Measurements from ENCODE around the gene DUOXA2.

- TF ChIP-seq CTCF (conservative IDR thresholded peaks at IDR 0.05; ENCODE audit: low read length) (no peak), EZH2phosphoT487 (IDR thresholded peaks at IDR 0.05; ENCODE audit: borderline replicate concordance) (no peak)
Measured at GRCh38 chr15:45161666-45162065, 47.5 kb downstream of the DUOXA2 start.
